ENCODE data around the gene TRIM45. TPM values are rescaled to one million over a fixed set of nuclear protein-coding genes. Genes with fewer than 3 reads are reported as not detected.

The TRIM45 gene
- total RNA-seq, 1 donor from 2014 or later: 1.8 TPM

Other genes starting within 250 kb of the TRIM45 start
- 55.1 TPM for gene PTGFRN, start 211.8 kb downstream of the TRIM45 start, total RNA-seq
- 1.5 TPM for gene CD101, start 120.0 kb downstream of the TRIM45 start, total RNA-seq
- gene TTF2, start 61.4 kb downstream of the TRIM45 start, total RNA-seq: 26.2 TPM
- gene VTCN1, start 89.2 kb upstream of the TRIM45 start, total RNA-seq: 1.0 TPM
- 26.5 TPM for gene MAN1A2, start 245.7 kb upstream of the TRIM45 start, total RNA-seq